Natural killer cell (primary cell): ENCODE data around the gene SAE1. TPM values are rescaled to one million over a fixed set of nuclear protein-coding genes. Genes with fewer than 3 reads are reported as not detected.
A peak's percentile ranks its signal among the peaks of the same experiment; 100 is the strongest.

Source experiments
- ATAC-seq, 3 donors: fragments of 150-1000 bp in 2 of 3; fragments of 200-7000 bp in 1 of 3; cut with Tn5 transposase; 1 replicate in 1 of 3; 2 replicates in 2 of 3; pipeline ENCODE4 v1.10.0; 2021; ENCODE audit warnings: mild to moderate bottlenecking in 2 of 3, moderate library complexity in 2 of 3
- DNase-seq, 2 donors: peaks; one replicate each; pipeline versions ENCODE4 v3.0.0 to v3.0.0-alpha.2; 2013 to 2021; ENCODE audit warnings: mixed read lengths in 1 of 2
- H3K27ac ChIP-seq: one replicate; pipeline ENCODE4 v1.5.1; 2013; ENCODE audit warnings: mild to moderate bottlenecking, low read length
- H3K27me3 ChIP-seq: one replicate; pipeline ENCODE4 v1.6.1; 2013; ENCODE audit warnings: low read length; ENCODE audit not compliant: control insufficient read depth, insufficient read depth
- H3K36me3 ChIP-seq: one replicate; pipeline ENCODE4 v1.6.1; 2013; ENCODE audit warnings: low read length; ENCODE audit not compliant: control insufficient read depth, insufficient read depth
- H3K4me1 ChIP-seq: one replicate; pipeline ENCODE4 v1.6.1; 2013; ENCODE audit warnings: low read length; ENCODE audit not compliant: control insufficient read depth, insufficient read depth
- H3K4me3 ChIP-seq: one replicate; pipeline ENCODE4 v1.5.1; 2013; ENCODE audit warnings: low read length
- H3K9me3 ChIP-seq: one replicate; pipeline ENCODE4 v1.6.1; 2013; ENCODE audit warnings: low read length; ENCODE audit not compliant: control insufficient read depth, insufficient read depth
- H3K27ac Mint-ChIP-seq, 2 donors: one replicate each; pipeline ENCODE4 v1.8.0; 2022; ENCODE audit warnings: mild to moderate bottlenecking in 2 of 2, mixed read lengths in 2 of 2, moderate library complexity in 1 of 2
- H3K27me3 Mint-ChIP-seq, 2 donors: one replicate each; pipeline ENCODE4 v1.8.0; 2022; ENCODE audit warnings: low read depth in 2 of 2, mixed read lengths in 2 of 2
- H3K36me3 Mint-ChIP-seq: one replicate; pipeline ENCODE4 v1.8.0; 2022; ENCODE audit warnings: mixed read lengths
- H3K4me1 Mint-ChIP-seq, 2 donors: one replicate each; pipeline ENCODE4 v1.8.0; 2022; ENCODE audit warnings: mixed read lengths in 2 of 2
- H3K4me3 Mint-ChIP-seq: one replicate; pipeline ENCODE4 v1.8.0; 2022; ENCODE audit warnings: mild to moderate bottlenecking, moderate library complexity, mixed read lengths
- H3K9me3 Mint-ChIP-seq, 2 donors: one replicate each; pipeline ENCODE4 v1.8.0; 2022; ENCODE audit warnings: mixed read lengths in 2 of 2
- CTCF ChIP-seq: fragments of 200-600 bp; IDR thresholded peaks from one replicate; pipeline ENCODE4 v1.8.0; 2022; ENCODE audit warnings: antibody characterized with exemption
- WGBS: methylation state at CpG from one replicate; pipeline ENCODE4 v1.1.7; 2013; ENCODE audit warnings: missing lambda C conversion rate; ENCODE audit not compliant: insufficient coverage; 5-methylcytosine and 5-hydroxymethylcytosine counted together
- intact Hi-C: fragments of 100-400 bp; cut with micrococcal nuclease; formaldehyde crosslinking; loops from one replicate; pipeline ENCODE4 v1.14.2; 2022
- total RNA-seq, 4 donors: library from RNA; stranded (reverse); fragments of 120-200 nt in 1 of 4; gene quantifications; one replicate each; pipeline versions ENCODE4 v1.2.3 to v1.2.4, GENCODE V29; 2013 to 2022

The SAE1 gene
- total RNA-seq, 3 donors from 2014 or later (not counting 1 experiment from before 2014, with no cell fraction given), result 42.5 to 49.3 (median 46.0) TPM

- no peak for TF ChIP-seq CTCF
- H3K9me3 Mint-ChIP-seq, result no peaks in the 10 kb centered on the region
- H3K4me3 Mint-ChIP-seq, result peak overlapping the region; percentile 13
- peaks cover 5 to 6% of the 10 kb centered on the region in 2 donors for H3K4me1 Mint-ChIP-seq
- H3K27me3 Mint-ChIP-seq, result peaks cover 0 to 8% of the 10 kb centered on the region in 2 donors
- no peak overlapping the region for H3K4me3 ChIP-seq
- intact Hi-C loops, result no loop called here
- H3K36me3 ChIP-seq, result no peaks in the 10 kb centered on the region
- 3% methylated on average over 62 of the region's 62 CpGs for WGBS
- no peaks in the 10 kb centered on the region for H3K36me3 Mint-ChIP-seq
- H3K27me3 ChIP-seq, result peaks cover 14% of the 10 kb centered on the region
- peak; percentile 36 to 61 (median 43) for ATAC-seq
- peaks cover 47% of the 10 kb centered on the region for H3K4me1 ChIP-seq
- no peaks in the 10 kb centered on the region for H3K9me3 ChIP-seq
- peak overlapping the region in 1 of 2 donors; percentile 86 for H3K27ac Mint-ChIP-seq
- no peak overlapping the region for H3K27ac ChIP-seq
- peak; percentile 65 to 78 for DNase-seq
Measured at GRCh38 chr19:47239610-47240296, 109.1 kb downstream of the SAE1 start.

GRCh38 chr19:47240556-47240955 lies 109.9 kb downstream of the SAE1 start:
- peak overlapping the region; percentile 57 for H3K4me3 Mint-ChIP-seq
- intact Hi-C loops, result no loop called here
- peaks cover 0 to 13% of the 10 kb centered on the region in 2 donors for H3K27me3 Mint-ChIP-seq
- Histone ChIP-seq H3K27me3 (peaks cover 14% of the 10 kb centered on the region), H3K27ac (no peak overlapping the region), H3K4me1 (peaks cover 49% of the 10 kb centered on the region), H3K4me3 (no peak overlapping the region), H3K9me3 (no peaks in the 10 kb centered on the region), H3K36me3 (no peaks in the 10 kb centered on the region)
- H3K4me1 Mint-ChIP-seq, result peaks cover 5 to 6% of the 10 kb centered on the region in 2 donors
- TF ChIP-seq CTCF, result no peak
- H3K9me3 Mint-ChIP-seq, result no peaks in the 10 kb centered on the region
- 67% methylated on average over 5 of the region's 6 CpGs for WGBS
- no peak for DNase-seq
- H3K27ac Mint-ChIP-seq, result no peak overlapping the region
- H3K36me3 Mint-ChIP-seq, result no peaks in the 10 kb centered on the region
- ATAC-seq, result no peak

GRCh38 chr19:47240996-47241918 lies 110.6 kb downstream of the SAE1 start:
- peak; percentile 77 to 95 for DNase-seq
- H3K9me3 ChIP-seq, result no peaks in the 10 kb centered on the region
- H3K27ac ChIP-seq, result no peak overlapping the region

More at GRCh38 chr19:47240996-47241918, 110.6 kb downstream of the SAE1 start:
- Histone ChIP-seq H3K27me3 (peaks cover 14% of the 10 kb centered on the region), H3K4me3 (no peak overlapping the region), H3K36me3 (no peaks in the 10 kb centered on the region), H3K4me1 (peaks cover 49% of the 10 kb centered on the region)
- Mint-ChIP-seq H3K9me3 (no peaks in the 10 kb centered on the region), H3K4me1 (peaks cover 5 to 6% of the 10 kb centered on the region in 2 donors), H3K36me3 (no peaks in the 10 kb centered on the region), H3K27me3 (peaks cover 0 to 13% of the 10 kb centered on the region in 2 donors), H3K4me3 (no peak overlapping the region), H3K27ac (no peak overlapping the region)
- no peak for TF ChIP-seq CTCF
- intact Hi-C loops, result loop anchor here (1.0 kb wide), 1 partner anchor 10 kb away; the partner anchor contains the start of gene BBC3
- ATAC-seq, result peak; percentile 46 to 57 (median 49)
- 8% methylated on average over 23 of the region's 27 CpGs for WGBS
